GM19035 (cell line): ENCODE data around the gene SETD7.

Source experiments
- ATAC-seq: cut with Tn5 transposase; IDR thresholded peaks from one replicate; pipeline ENCODE4 v1.9.1; 2021; ENCODE audit not compliant: unreplicated experiment

SETD7 gene

DNA sequence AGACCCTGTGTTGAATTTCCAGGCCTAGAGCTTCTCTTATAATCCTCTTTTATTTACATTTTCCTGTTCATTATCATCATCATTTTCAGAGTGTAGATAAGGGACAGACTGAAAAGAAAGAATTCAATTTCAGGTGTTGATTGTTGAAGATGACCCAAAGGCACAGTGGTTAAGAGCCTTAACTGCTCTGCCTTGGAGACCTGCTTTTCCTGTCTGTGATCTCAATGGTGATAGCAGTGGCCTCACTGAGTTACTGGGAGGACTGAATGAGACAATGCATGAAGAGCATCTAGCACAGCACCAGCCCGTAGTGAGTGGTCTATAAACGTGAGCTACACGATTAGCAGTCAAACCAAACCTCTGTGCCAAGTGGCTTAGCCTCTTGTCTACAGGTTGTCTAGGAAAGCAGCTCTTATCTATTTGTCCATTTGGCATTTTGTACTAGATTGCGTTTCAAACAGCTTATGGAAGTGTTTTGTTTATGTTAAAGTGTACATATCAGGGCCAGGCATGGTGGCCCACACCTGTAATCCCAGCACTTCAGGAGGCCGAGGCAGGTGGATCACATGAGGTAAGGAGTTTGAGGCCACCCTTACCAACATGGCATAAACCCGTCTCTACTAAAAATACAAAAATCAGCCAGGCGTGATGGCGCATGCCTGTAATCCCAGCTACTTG, 41.5 kb downstream of the SETD7 start:
- no peak for ATAC-seq

DNA sequence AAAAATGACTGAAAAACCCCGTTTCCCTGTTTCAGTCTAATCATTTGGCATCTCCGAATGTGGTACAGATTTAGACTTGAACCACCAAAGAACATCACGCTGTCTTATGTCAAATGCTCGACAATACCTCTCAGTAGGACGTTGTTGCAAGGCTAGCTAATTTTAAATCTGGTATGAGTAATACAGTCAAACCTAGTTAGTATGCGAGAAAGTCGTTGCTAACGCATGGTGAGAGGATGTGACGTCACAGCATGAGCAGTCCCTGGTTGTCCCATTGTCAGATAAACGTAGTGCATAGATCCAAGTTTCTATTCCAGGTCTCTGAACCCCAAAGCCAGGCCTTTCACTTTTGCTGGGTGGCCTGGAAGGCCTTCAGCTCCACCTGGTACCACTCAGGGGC, 44.7 kb downstream of the SETD7 start:
- no peak for ATAC-seq

DNA sequence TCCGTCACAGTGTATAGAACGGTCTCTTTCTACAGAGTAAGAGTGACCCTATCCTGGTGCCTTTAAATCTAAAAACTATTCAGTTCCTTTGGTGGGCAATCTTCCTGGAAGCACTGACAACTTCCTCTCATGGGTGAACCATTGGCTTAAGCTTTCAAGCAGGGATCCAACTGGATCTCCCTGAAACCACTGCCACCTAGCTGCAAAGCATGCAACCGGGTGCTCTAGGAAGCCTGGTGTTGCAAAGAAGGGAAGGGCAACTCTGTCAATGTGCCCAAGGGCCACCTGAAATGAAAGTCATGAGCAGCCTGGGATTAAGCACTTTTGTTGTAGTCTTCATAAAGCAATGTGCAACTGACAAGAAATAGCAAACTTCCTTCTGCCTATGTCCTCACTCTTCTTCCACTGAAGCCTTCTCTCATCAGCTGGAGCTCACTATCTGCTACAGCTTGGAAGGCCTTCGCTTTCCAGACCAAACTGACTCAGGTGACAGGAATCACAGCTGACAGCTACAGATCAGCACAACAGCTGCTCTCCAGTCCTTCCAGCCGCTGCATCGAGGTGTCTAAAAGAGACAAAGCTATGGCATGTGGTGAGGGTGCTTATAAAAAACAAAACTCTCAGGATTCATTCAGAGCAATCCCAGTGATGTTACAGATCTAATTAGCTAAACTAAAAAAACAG, 46.1 kb downstream of the SETD7 start:
- ATAC-seq, result no peak

- ATAC-seq, result no peak
Measured at GRCh38 chr4:139508581-139509237, 47.3 kb downstream of the SETD7 start.

DNA sequence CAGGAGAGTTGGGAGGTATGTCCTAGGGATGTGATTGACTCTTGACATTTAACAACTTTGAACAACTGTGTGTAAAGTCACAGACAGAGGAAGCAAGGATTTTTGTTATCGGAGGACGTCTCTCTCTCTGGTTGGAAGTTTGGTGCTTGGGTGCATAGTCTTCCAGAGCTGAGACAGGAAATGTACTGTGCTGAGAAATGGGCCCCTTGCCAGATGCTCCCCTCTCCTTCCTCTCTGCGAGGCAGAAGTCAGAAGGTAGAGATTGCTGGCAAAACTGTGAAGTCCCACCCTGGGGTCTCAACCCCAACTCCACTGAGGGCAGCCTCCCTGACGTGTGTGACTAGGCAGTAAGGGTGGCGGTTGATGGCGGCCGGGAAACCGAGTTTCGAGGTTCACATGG, 49.2 kb downstream of the SETD7 start:
- ATAC-seq, result no peak

DNA sequence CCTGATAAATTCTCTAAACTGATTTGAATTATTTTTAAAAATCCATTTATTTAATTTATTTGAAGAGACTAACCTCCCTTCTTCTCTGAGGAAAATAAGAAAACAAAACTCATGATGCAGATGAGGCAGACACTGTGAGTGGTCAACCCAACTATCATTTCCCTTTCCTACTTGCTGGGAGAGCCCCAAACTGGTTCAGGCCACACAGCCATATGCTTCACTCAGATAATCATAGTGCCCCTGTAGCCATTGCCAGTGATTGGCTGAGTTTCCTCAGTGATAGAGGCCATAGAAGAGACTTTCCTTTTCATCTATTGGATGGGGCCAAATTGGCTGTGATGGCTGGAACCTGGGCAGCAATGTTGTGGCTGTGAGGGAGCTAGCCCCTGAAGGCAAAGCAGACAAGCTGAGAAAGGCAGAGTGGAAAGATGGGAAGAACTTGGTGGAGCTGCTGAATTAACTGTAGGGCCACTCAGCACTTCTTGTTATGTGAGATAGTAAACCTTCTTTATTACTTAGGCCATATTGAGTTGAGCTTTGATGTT, 52.3 kb downstream of the SETD7 start:
- ATAC-seq, result no peak

DNA sequence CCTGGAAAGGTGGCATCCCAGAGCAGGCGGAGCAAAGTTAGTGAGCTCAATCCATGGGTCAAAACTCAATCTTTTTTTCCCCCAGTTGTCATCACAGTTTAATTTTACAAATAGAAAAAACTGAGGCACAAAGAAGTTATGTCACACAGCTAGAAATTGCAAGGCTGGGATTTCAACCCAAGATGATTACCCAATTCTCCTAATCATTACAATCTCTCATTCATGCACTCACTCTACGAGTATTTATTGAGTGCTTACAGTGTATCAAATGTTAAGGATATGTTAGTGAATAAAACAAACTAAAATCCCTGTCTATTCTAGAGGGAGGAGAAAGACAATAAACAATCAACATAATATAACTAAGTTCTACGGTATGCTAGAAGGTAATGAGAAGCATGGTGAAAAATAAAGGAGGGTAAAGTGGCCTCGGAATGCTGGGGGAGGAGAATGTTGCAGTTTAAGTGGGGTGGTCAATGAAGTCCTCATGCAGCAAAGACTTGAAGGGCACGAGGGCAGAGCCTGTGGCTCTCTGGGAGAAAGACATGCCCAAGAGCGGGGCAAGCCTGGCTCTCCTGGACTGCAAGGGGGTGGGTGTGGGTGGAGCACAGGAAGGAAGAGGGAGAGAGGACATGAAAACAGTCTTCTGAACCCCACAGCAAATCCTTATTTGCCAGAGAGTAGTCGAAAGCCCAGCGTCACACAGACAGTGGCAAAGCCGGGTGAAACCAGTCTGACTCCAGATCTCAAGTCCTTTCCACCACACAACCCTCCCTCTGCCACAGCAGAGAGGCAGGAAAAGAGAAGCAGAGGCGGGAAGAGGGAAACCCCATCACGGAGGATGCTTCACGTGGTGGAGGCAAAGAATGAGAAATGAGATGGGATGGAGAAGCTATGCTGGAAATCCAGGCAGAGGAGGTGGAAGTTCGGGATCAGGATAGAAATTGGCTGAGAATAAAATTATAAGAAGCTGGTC, 53.8 kb downstream of the SETD7 start:
- ATAC-seq, result no peak

DNA sequence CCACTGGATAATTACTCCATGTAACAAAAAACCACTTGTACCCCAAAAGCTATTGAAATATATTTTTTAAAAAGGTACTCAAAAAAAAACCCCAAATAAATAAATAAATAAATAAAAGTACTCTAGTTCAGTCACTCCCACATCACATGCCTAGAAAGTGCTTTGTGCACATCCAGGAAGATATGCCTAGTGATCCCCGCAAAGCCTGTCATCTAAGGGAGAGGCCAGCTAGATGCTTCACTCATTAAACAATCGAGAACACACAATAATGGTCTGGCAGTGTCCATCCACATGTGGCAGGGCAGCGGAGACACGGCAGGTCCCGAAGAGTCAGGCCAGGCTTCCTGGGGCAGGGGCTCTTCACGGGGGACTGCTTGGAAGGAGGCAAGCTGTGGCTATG, 54.5 kb downstream of the SETD7 start:
- no peak for ATAC-seq

- ATAC-seq, result no peak
Measured at GRCh38 chr4:139501117-139501516, 54.9 kb downstream of the SETD7 start.

GRCh38 chr4:139499186-139499585, 56.8 kb downstream of the SETD7 start:
- ATAC-seq, result no peak

GRCh38 chr4:139493176-139493575, 62.8 kb downstream of the SETD7 start:
- no peak for ATAC-seq

GRCh38 chr4:139492429-139492828, 63.6 kb downstream of the SETD7 start:
- no peak for ATAC-seq

DNA sequence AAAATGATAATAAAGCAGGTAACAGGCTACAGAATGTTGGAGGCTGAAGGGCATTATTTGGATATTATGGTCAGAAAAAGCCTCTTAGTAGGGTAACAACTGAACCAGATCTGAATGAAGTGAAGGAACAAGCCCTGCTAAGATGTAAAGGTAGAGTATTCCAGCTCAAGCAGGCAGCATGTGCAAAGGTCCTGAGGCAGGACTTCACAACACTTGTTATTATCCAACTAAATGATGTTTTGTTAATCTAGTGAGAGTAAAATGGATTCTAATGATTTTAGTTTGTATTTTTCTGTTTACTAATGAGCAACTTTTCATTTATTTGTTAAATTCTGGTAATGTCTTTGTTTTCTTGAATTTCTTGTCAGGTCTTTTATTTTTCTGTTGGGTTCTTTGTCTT, 66.4 kb downstream of the SETD7 start:
- no peak for ATAC-seq

GRCh38 chr4:139488442-139488841, 67.6 kb downstream of the SETD7 start:
- ATAC-seq, result no peak

- ATAC-seq, result no peak
Measured at GRCh38 chr4:139484783-139485311, 71.2 kb downstream of the SETD7 start.

DNA sequence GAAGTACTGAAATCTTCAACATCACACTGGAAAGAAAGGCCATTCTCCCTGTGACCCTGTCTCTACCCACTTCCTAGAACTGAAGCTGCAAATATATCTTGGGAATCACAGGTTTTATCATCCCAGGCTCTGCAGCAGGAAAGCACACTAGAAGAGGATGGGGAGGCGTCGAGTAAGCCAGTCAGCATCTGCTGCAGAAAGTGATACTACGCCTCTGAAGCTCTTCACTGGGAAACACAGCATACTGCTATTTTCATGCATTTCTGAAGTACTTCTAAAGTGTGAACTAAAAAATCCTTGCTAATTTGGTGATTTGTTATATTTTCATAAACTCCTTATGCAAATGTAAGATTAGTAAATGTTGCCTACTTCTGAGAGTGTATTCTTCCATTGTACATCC, 73.0 kb downstream of the SETD7 start:
- ATAC-seq, result no peak

DNA sequence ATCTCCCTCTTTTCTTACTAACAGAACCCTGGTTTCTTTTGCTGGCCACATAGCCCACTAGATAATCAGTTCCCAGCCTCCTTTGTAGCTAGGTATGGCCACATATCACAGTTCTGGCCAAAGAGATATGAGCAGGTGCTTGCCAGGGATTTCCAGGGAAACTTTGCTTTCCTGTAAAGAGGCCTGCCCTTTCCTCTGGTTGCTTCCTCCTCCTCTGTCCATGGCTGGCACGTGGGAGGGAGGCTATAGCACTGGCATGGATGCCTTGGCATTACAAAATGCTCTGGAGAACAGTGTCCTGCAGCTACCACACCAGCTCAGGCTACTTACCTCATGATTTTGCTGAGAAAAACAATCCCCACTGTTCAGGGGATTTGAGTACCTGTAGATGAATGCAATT, 74.6 kb downstream of the SETD7 start:
- ATAC-seq, result no peak

DNA sequence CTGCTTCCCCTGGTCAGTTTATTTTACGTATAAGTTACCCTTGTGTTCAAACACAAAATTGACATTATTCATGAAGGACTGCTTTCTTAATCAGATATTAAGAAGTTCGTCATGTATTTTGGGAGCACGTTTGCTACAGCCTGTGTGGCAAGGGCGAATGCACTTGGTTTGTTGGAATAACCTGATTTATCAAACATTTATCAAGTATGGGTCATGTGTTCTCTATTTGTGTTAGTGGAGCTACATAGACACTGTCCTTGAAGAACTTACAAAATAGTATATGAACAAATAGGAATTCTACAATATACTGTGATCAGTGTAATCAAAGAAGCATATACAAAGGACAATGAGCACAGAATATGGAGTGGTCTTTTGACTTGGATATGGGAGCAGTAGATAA, 79.7 kb downstream of the SETD7 start:
- no peak for ATAC-seq

GRCh38 chr4:139472852-139473251, 83.2 kb downstream of the SETD7 start:
- no peak for ATAC-seq

- ATAC-seq, result no peak
Measured at GRCh38 chr4:139470997-139471665, 84.9 kb downstream of the SETD7 start.
